Lower lobe of right lung (tissue), 2 donors: Measurements from ENCODE around the gene HDHD5. TPM values are rescaled to one million over a fixed set of nuclear protein-coding genes. Genes with fewer than 3 reads are reported as not detected.

ENCODE experiments used
- ATAC-seq, 2 donors: fragments of 200-7000 bp; cut with Tn5 transposase; one replicate each; pipeline ENCODE4 v1.9.1; 2020 to 2022; ENCODE audit warnings: mild to moderate bottlenecking in 2 of 2, moderate library complexity in 2 of 2
- DNase-seq: peaks from one replicate; pipeline ENCODE4 v3.0.0-alpha.2; 2020
- H3K27ac ChIP-seq: fragments of 200-600 bp; one replicate; pipeline ENCODE4 v1.8.0; 2022
- H3K27me3 ChIP-seq: fragments of 200-600 bp; one replicate; pipeline ENCODE4 v1.8.0; 2022; ENCODE audit warnings: low read depth
- H3K36me3 ChIP-seq: fragments of 200-600 bp; one replicate; pipeline ENCODE4 v1.8.0; 2022; ENCODE audit warnings: mild to moderate bottlenecking
- H3K4me1 ChIP-seq: fragments of 200-600 bp; one replicate; pipeline ENCODE4 v1.8.0; 2022
- H3K4me3 ChIP-seq: fragments of 200-600 bp; one replicate; pipeline ENCODE4 v1.8.0; 2022; ENCODE audit warnings: mild to moderate bottlenecking
- H3K9me3 ChIP-seq: fragments of 200-600 bp; one replicate; pipeline ENCODE4 v1.8.0; 2022
- intact Hi-C: fragments of 100-400 bp; cut with DNase I; formaldehyde crosslinking; loops from one replicate; pipeline ENCODE4 v1.11.0; 2022
- total RNA-seq: library from RNA; stranded (reverse); fragmentation: NEBNext Ultra II Directional; extraction: Animal tissue kit (Norgen Biotek cat#: 25700); gene quantifications from one replicate; pipeline ENCODE4 v1.2.1, GENCODE V29; 2021
- TF ChIP-seq, protein P1 (sequence below): fragments of 200-600 bp; IDR thresholded peaks from one replicate; pipeline ENCODE4 v1.8.0; 2022; ENCODE audit warnings: antibody characterized with exemption, mild to moderate bottlenecking
- donor health status: DM: no; HTN: yes; CAD: no; lungs with severe emphysema.

HDHD5 gene
- total RNA-seq, 1 donor from 2014 or later, result 26.2 TPM

- H3K9me3 ChIP-seq, result no peaks in the 10 kb centered on the region
- no peak for ATAC-seq
- H3K27ac ChIP-seq, result no peak overlapping the region
- no peaks in the 10 kb centered on the region for H3K27me3 ChIP-seq
- H3K4me3 ChIP-seq, result no peak overlapping the region
- H3K36me3 ChIP-seq, result peaks cover 52% of the 10 kb centered on the region
- TF ChIP-seq, protein P1, sequence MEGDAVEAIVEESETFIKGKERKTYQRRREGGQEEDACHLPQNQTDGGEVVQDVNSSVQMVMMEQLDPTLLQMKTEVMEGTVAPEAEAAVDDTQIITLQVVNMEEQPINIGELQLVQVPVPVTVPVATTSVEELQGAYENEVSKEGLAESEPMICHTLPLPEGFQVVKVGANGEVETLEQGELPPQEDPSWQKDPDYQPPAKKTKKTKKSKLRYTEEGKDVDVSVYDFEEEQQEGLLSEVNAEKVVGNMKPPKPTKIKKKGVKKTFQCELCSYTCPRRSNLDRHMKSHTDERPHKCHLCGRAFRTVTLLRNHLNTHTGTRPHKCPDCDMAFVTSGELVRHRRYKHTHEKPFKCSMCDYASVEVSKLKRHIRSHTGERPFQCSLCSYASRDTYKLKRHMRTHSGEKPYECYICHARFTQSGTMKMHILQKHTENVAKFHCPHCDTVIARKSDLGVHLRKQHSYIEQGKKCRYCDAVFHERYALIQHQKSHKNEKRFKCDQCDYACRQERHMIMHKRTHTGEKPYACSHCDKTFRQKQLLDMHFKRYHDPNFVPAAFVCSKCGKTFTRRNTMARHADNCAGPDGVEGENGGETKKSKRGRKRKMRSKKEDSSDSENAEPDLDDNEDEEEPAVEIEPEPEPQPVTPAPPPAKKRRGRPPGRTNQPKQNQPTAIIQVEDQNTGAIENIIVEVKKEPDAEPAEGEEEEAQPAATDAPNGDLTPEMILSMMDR, result no peak
- peak; percentile 14 for DNase-seq
- no peaks in the 10 kb centered on the region for H3K4me1 ChIP-seq
- intact Hi-C loops, result no loop called here
Measured at GRCh38 chr22:17137170-17137569, 21.9 kb downstream of the HDHD5 start.

DNA sequence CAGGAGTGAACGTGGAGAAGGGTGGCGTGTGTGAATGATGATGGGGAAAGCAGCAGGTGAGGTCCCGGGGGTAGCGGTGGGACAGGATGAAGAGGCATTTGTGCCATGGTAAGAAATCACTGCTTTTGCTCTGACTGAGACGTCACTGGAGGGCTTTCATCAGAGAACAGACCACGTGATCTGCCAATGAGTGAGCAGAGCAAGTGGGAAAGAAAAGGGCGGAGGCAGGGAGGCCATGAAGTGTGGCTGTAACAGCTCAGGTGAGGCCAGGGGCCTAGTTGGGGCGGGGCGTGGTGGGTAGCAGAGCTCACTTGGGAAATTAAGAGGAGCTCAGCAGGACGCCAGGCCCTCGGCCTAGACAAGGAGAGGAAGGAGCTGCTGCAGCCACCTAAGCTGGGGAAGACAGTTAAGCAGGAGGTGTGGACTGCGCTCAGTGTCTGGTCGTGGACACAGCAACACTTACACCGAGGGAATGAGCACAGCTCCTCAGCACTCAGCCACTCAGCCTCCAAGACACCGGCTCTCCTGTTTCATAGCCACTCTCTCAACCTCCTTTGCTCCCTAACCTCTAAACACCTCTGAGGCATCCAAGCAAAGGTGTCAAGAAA, 23.8 kb downstream of the HDHD5 start:
- intact Hi-C loops, result no loop called here
- no peaks in the 10 kb centered on the region for H3K9me3 ChIP-seq
- no peak overlapping the region for H3K27ac ChIP-seq
- no peaks in the 10 kb centered on the region for H3K27me3 ChIP-seq
- TF ChIP-seq, protein P1, result no peak
- no peaks in the 10 kb centered on the region for H3K4me1 ChIP-seq
- ATAC-seq (no peak), DNase-seq (no peak)
- H3K36me3 ChIP-seq, result peaks cover 33% of the 10 kb centered on the region
- H3K4me3 ChIP-seq, result no peak overlapping the region

DNA sequence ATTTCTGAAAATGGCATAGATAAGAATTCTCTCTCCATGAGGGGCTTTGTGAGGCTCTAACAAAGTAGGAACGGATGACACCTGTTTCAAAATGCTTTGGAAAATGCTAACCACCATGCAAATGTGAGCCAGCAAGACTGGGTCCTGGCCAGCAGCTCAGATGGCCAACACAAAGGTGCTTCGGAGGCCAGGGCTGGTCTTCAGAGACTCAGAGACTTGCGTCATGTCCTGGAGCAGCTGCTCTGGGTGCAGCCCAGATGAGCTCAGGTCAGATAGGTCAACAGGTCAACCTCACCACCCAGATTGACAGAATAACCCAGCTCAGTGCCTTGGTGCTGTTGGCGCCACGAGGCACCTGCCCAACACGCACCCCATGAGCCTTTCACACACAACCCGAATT, 25.9 kb downstream of the HDHD5 start:
- no peak for DNase-seq
- H3K4me3 ChIP-seq, result no peak overlapping the region
- no peak for ATAC-seq
- H3K9me3 ChIP-seq, result no peaks in the 10 kb centered on the region
- TF ChIP-seq, protein P1, result no peak
- intact Hi-C loops, result no loop called here
- H3K4me1 ChIP-seq, result no peaks in the 10 kb centered on the region
- peaks cover 14% of the 10 kb centered on the region for H3K36me3 ChIP-seq
- no peaks in the 10 kb centered on the region for H3K27me3 ChIP-seq
- no peak overlapping the region for H3K27ac ChIP-seq

- H3K4me1 ChIP-seq, result no peaks in the 10 kb centered on the region
- DNase-seq (no peak), ATAC-seq (no peak)
- no peaks in the 10 kb centered on the region for H3K9me3 ChIP-seq
- intact Hi-C loops, result no loop called here
- H3K27me3 ChIP-seq, result no peaks in the 10 kb centered on the region
- H3K36me3 ChIP-seq, result peaks cover 4% of the 10 kb centered on the region
- no peak overlapping the region for H3K4me3 ChIP-seq
- no peak overlapping the region for H3K27ac ChIP-seq
- TF ChIP-seq, protein P1, result no peak
Measured at GRCh38 chr22:17132112-17132511, 27.0 kb downstream of the HDHD5 start.

DNA sequence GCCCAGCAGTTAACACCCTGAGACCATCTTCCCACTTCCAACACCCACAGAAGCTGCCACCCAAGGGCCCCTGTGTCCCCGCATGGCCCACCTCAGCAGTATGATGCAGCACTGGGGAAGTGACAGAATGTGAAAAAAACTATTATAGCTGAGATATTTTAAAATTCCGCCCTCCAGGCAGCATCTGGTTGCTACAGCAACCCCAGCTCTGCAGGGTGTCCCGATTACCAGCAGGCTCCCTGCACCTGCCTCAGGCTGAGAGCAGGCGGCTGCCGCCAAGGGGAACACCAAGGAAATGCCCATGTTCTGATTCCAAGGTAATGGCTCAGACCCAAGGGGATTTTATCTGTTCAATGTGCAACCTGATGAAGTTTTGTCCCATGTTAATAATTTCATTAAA, 27.4 kb downstream of the HDHD5 start:
- DNase-seq (no peak), ATAC-seq (no peak)
- Histone ChIP-seq H3K27me3 (no peaks in the 10 kb centered on the region), H3K4me3 (no peak overlapping the region), H3K27ac (no peak overlapping the region), H3K36me3 (no peaks in the 10 kb centered on the region), H3K4me1 (no peaks in the 10 kb centered on the region), H3K9me3 (no peaks in the 10 kb centered on the region)
- intact Hi-C loops, result no loop called here
- TF ChIP-seq, protein P1, result no peak
